ENCODE measurements around the gene KLF14. TPM values are rescaled to one million over a fixed set of nuclear protein-coding genes. Genes with fewer than 3 reads are reported as not detected.

KLF14 gene
- total RNA-seq, 6 experiments from 2014 or later = not detected

DNA sequence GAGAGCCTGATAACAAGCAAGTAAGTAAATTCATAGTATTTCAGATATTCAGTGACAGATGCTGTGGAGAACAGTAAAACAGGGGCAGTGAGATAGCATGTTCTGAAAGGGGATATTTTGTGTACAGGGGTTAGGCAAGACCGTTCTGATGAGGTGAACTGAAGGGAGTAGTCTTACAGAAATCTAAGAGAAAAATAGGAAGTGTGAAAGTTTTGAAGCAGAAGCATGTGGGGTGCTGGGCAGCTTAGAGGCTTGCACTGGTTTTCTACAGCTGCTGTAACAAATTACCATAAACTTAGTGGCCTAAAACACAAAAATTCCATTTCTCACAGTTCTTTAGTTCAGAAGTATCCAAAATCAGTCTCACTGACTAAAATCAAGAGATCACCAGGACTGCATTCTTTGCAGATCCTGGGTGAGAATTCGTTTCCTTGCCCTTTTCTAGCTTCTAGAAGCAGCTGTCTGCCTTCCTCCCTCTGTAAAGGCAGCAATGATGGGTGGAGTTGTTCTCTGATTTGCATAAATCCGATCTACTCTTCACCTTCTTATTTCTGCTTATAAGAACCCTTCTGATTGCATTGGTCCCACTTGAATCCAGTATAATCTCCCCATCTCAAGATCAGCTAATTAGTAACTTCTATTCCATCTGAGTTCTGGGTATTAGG lies 7.5 kb upstream of the KLF14 start:
- Mint-ChIP-seq H3K36me3 (ENCODE audit: low read depth) (no peaks in the 10 kb centered on the region), H3K4me1 (ENCODE audit: low read depth) (no peaks in the 10 kb centered on the region), H3K27me3 (ENCODE audit: insufficient read depth) (peaks cover 29% of the 10 kb centered on the region), H3K9me3 (no peaks in the 10 kb centered on the region), H3K4me3 (no peak overlapping the region), H3K27ac (no peak overlapping the region)
- TF ChIP-seq, protein P1, sequence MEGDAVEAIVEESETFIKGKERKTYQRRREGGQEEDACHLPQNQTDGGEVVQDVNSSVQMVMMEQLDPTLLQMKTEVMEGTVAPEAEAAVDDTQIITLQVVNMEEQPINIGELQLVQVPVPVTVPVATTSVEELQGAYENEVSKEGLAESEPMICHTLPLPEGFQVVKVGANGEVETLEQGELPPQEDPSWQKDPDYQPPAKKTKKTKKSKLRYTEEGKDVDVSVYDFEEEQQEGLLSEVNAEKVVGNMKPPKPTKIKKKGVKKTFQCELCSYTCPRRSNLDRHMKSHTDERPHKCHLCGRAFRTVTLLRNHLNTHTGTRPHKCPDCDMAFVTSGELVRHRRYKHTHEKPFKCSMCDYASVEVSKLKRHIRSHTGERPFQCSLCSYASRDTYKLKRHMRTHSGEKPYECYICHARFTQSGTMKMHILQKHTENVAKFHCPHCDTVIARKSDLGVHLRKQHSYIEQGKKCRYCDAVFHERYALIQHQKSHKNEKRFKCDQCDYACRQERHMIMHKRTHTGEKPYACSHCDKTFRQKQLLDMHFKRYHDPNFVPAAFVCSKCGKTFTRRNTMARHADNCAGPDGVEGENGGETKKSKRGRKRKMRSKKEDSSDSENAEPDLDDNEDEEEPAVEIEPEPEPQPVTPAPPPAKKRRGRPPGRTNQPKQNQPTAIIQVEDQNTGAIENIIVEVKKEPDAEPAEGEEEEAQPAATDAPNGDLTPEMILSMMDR (IDR thresholded peaks at IDR 0.05) = no peak
- DNase-seq = no peak

DNA sequence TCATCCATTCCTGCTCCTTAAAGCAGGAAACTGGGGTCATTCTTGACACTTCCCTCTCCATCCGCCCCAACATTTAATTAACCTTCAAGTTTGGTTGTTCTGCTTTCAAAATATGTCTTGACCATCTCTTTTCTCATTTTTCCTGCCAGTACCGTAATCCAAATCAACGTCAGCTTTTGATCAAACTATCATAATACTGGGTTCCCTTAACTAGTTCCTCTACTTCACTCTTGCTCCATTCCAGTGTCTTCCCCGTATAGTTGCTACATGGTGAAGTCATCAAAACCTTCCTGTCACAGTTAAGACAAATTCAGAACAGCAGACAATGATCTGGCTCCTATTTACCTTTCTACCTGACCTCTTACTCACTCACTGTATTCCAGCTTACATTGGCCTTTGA lies 6.6 kb upstream of the KLF14 start:
- H3K4me3 Mint-ChIP-seq = no peak overlapping the region
- TF ChIP-seq, protein P1 (IDR thresholded peaks at IDR 0.05) = no peak
- no peaks in the 10 kb centered on the region for H3K4me1 Mint-ChIP-seq (ENCODE audit: low read depth)
- peaks cover 31% of the 10 kb centered on the region for H3K27me3 Mint-ChIP-seq (ENCODE audit: insufficient read depth)
- no peak overlapping the region for H3K27ac Mint-ChIP-seq
- H3K9me3 Mint-ChIP-seq = no peaks in the 10 kb centered on the region
- DNase-seq = no peak
- no peaks in the 10 kb centered on the region for H3K36me3 Mint-ChIP-seq (ENCODE audit: low read depth)

DNA sequence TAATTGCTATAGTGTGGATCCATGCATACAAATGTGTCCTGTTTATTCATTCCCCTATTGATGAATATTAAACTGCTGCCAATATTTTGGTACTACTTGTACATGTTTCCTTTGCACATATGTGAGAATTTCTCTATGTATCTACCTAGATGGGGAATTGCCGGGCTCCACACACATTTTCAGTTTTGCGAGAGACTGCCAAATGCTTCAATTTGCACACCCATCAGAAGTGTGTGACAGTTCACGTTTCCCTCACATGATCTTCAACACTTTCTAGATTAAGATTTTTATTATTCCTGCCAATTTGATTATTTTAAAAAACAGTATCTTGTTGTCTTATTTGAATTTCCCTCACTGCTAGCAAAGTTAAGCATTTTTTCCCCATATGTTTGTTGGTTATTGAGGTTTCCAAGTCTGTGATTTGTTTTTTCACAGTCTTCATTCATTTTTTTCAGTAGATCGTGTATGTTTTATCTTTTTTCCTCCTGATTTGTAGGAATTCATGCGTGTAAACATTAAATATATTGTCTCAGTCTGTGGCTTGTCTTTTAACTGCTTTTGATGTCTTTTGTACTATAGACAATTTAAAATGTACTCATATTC lies 2.4 kb upstream of the KLF14 start:
- Mint-ChIP-seq H3K4me3 (no peak overlapping the region), H3K36me3 (ENCODE audit: low read depth) (no peaks in the 10 kb centered on the region; the same call in 1 of the 2 replicates), H3K27me3 (ENCODE audit: insufficient read depth) (peaks cover 36% of the 10 kb centered on the region), H3K9me3 (peaks cover 7% of the 10 kb centered on the region), H3K4me1 (ENCODE audit: low read depth) (peaks cover 6% of the 10 kb centered on the region), H3K27ac (no peak overlapping the region)
- TF ChIP-seq, protein P1 (IDR thresholded peaks at IDR 0.05) = no peak
- no peak for DNase-seq

DNA sequence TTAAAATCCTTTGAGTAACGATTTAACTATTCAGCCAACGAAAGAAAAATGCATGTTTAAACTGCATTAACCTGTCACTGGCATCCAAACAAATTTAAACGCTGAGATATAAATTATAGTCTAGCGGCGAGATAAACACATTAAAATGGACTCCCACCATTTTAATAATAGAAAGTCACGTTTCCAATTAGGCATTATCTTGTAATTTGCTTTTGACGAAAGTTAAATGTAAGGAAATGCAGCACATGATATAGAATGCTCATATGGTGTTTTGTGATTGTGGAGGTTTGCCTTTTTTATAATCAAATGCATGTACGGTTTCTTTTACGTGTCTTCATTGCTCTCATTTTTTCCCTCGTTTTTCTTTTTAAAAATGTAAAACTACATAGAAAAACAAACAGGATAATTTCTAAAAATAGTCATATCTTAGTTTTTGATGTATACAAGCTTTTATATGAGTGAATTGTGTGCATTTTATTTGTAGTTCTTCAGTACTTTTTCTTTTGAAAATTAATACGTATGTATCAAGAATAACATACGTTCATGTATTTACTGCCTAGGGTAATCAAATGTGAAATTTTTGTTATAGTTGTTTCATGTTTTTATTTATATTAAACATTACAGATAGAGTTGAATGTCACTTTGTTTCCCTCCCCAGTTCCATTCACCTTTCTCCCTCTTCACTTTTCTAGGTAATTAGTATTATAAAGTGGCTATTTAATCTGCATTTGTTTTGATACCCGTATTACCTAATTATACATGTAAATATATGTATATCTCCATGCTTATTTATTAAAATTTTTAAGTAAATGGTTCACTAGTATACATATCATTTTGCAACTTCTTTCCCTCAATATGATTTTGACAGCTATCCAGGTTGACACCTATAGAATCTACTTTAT lies 1.1 kb upstream of the KLF14 start:
- TF ChIP-seq, protein P1 (IDR thresholded peaks at IDR 0.05) = no peak
- no peak overlapping the region for H3K27ac Mint-ChIP-seq
- no peaks in the 10 kb centered on the region; the same call in none of the 2 replicates for H3K36me3 Mint-ChIP-seq (ENCODE audit: low read depth)
- H3K9me3 Mint-ChIP-seq = peaks cover 7% of the 10 kb centered on the region
- H3K4me3 Mint-ChIP-seq = peak overlapping the region; percentile 91
- peaks cover 6% of the 10 kb centered on the region for H3K4me1 Mint-ChIP-seq (ENCODE audit: low read depth)
- DNase-seq = no peak
- peaks cover 46% of the 10 kb centered on the region for H3K27me3 Mint-ChIP-seq (ENCODE audit: insufficient read depth)

DNA sequence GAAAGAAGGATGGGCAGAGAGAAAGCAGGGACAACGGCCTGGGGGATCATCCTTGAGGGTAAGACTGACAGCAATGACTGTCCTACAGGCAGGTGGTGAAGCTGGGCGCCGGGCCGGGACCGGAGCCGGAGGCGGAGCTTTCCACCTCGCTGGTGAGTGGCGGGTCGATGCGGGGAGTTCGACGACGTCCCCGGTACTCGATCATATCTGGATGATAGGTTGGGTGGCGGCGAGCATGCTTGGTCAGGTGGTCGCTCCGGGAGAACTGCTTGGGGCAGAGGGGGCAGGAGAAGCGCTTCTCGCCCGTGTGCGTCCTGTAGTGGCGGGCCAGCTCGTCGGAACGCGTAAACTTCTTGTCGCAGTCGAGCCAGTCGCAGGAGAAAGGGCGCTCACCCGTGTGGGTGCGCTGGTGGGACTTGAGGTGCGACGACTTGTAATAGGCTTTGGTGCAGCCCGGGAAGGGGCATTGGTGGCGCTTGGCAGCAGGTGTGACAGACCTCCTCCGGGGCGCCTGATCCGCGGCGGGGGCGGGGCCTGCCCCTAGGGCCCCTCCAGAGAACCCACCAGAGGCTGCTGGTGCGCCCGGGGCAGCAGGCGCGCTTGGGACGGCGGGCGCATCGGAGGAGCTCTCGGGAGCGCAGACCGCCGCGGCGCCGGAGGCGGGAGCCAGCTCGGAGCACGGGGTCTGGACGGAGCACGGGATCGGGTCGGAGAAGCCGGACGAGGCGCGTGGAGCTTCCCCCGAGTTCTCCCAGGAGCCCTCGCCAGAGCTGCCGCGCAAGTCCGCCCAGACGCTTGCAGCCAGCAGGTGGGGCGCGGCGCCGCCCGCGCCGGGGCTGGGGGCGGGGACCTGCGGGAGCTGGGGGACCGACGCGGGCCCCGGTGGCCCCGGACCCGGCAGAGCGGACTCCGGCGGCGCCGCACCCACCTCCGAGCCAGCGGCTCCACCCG lies 752 bp downstream of the KLF14 start:
- TF ChIP-seq, protein P1 (IDR thresholded peaks at IDR 0.05) = no peak; the same call in 1 of the 2 replicates
- H3K27me3 Mint-ChIP-seq (ENCODE audit: insufficient read depth) = peaks cover 46% of the 10 kb centered on the region
- peak overlapping the region; percentile 66 for H3K4me3 Mint-ChIP-seq
- peaks cover 6% of the 10 kb centered on the region for H3K4me1 Mint-ChIP-seq (ENCODE audit: low read depth)
- DNase-seq = no peak
- no peaks in the 10 kb centered on the region; the same call in none of the 2 replicates for H3K36me3 Mint-ChIP-seq (ENCODE audit: low read depth)
- H3K9me3 Mint-ChIP-seq = peaks cover 7% of the 10 kb centered on the region
- H3K27ac Mint-ChIP-seq = no peak overlapping the region

All from HFFc6 (cell line).